ENCODE measurements around the gene SERP1. TPM values are rescaled to one million over a fixed set of nuclear protein-coding genes. Genes with fewer than 3 reads are reported as not detected.

Gene SERP1
- total RNA-seq, 4 donors from 2014 or later: 25.3 to 52.7 (median 36.3) TPM

DNA sequence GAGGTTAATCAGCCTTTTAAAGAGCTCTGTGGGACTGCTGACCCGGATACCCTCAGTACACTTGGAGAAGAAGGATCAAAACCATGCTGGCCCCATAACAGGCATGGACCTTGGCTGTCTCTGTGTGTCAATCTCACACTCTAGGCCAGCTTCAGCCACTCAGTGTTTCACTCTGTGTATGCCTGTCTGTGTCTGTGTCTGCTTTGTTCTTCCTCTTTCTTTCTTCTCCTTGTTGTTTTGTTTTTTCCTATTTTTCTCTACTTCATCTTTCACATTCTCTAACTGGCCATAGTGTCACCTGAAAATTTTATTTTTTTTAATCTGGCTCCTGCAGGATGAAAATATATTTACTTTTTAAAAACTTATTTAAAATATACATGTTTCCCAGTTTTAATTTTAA lies 51.1 kb downstream of the SERP1 start:
- TF ChIP-seq, protein P1, sequence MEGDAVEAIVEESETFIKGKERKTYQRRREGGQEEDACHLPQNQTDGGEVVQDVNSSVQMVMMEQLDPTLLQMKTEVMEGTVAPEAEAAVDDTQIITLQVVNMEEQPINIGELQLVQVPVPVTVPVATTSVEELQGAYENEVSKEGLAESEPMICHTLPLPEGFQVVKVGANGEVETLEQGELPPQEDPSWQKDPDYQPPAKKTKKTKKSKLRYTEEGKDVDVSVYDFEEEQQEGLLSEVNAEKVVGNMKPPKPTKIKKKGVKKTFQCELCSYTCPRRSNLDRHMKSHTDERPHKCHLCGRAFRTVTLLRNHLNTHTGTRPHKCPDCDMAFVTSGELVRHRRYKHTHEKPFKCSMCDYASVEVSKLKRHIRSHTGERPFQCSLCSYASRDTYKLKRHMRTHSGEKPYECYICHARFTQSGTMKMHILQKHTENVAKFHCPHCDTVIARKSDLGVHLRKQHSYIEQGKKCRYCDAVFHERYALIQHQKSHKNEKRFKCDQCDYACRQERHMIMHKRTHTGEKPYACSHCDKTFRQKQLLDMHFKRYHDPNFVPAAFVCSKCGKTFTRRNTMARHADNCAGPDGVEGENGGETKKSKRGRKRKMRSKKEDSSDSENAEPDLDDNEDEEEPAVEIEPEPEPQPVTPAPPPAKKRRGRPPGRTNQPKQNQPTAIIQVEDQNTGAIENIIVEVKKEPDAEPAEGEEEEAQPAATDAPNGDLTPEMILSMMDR (IDR thresholded peaks at IDR 0.05 in 4 of 5, conservative IDR thresholded peaks at IDR 0.05 in 1 of 5): no peak
- TF ChIP-seq POLR2A (IDR thresholded peaks at IDR 0.05): no peak
- DNase-seq: no peak
- Histone ChIP-seq H3K27ac (no peak overlapping the region), H3K9me3 (no peaks in the 10 kb centered on the region), H3K4me1 (no peaks in the 10 kb centered on the region), H3K36me3 (no peaks in the 10 kb centered on the region), H3K4me3 (no peak overlapping the region), H3K27me3 (no peaks in the 10 kb centered on the region)
- intact Hi-C loops (cut with DNase I; ENCODE audit: low total_unique reads): loop anchor here (1.0 to 5.0 kb wide), 5 partner anchors 86 to 558 kb away; no protein-coding TSS in a partner anchor
- in situ Hi-C loops (cut with MboI; ENCODE audit: low sequenced_read_pairs in 4 of 4): loop anchor here in 3 of 4 donors (5.0 to 25.0 kb wide), 6 partner anchors 80 to 558 kb away; no protein-coding TSS in a partner anchor
- no peak for ATAC-seq

DNA sequence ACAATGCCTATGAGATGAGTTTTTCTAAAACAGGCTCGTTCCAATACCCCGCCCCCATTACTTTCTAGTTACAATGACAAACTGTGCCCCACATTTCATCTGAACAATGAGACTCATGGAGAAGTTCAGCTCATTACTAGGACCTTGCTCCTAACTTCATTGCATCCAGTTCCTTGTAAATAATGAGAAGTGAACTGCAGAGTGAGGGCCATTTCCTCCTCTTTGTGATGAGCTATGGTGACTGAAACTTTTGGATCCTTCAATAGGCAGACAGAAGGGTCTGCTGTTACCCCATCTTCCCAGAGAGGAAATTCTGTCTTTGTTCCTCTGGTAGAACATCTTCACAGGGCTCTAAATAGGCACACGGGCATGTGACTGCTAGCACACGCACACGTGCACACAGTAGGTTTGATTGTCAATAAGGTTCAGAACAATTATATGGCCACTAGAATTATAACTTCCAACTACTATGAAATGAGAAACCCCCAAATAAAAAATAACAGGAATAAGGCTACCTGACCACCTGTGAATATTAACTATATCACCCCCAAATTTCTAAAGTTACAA lies 51.8 kb downstream of the SERP1 start:
- peaks cover 0 to 4% of the 10 kb centered on the region in 2 donors for H3K4me1 ChIP-seq
- H3K27ac ChIP-seq: no peak overlapping the region
- H3K9me3 ChIP-seq: no peaks in the 10 kb centered on the region
- no peak overlapping the region for H3K4me3 ChIP-seq
- ATAC-seq (no peak), DNase-seq (no peak)
- no peaks in the 10 kb centered on the region for H3K36me3 ChIP-seq
- H3K27me3 ChIP-seq: no peaks in the 10 kb centered on the region
- intact Hi-C loops (cut with DNase I; ENCODE audit: low total_unique reads): loop anchor here (2.0 kb wide), 1 partner anchor 268 kb away; no protein-coding TSS in a partner anchor
- in situ Hi-C loops (cut with MboI; ENCODE audit: low sequenced_read_pairs in 4 of 4): loop anchor here in 3 of 4 donors (10.0 to 25.0 kb wide), 4 partner anchors 80 to 557 kb away; no protein-coding TSS in a partner anchor
- TF ChIP-seq POLR2A (IDR thresholded peaks at IDR 0.05): no peak
- TF ChIP-seq, protein P1 (IDR thresholded peaks at IDR 0.05 in 4 of 5, conservative IDR thresholded peaks at IDR 0.05 in 1 of 5): no peak

Other genes with a start within 250 kb of the SERP1 start
- gene TSC22D2, start 138.2 kb downstream of the SERP1 start, total RNA-seq: 10 to 100 TPM; 12.9 to 16.1 (median 14.0) TPM
- gene EIF2A, start 291 bp upstream of the SERP1 start, total RNA-seq: 100 to 1,000 TPM; 150 to 168 (median 163) TPM
- gene SELENOT, start 56.8 kb upstream of the SERP1 start, total RNA-seq: 10 to 100 TPM; 69.6 to 83.1 (median 76.2) TPM
- gene ERICH6, start 157.4 kb upstream of the SERP1 start, total RNA-seq: not detected
- gene SIAH2, start 216.7 kb upstream of the SERP1 start, total RNA-seq: 10 to 100 TPM; 10.9 to 25.6 (median 20.0) TPM

Measured in gastrocnemius medialis (tissue), 4 donors.